ENCODE data around the gene PCYT2.

GRCh38 chr17:81884520-81884919 is 26.7 kb downstream of the PCYT2 start:
- no peak for TF ChIP-seq CTCF (IDR thresholded peaks at IDR 0.05; ENCODE audit: extremely low read depth in 1 of 2, insufficient read depth in 1 of 2, low read depth in 1 of 2, low read length in 2 of 2)
- TF ChIP-seq POLR2A (IDR thresholded peaks at IDR 0.05; ENCODE audit: low read depth, low read length) = no peak
- no peak for TF ChIP-seq POLR2AphosphoS5 (IDR thresholded peaks at IDR 0.05; ENCODE audit: insufficient read depth, low read depth, low read length)
- TF ChIP-seq FOS (IDR thresholded peaks at IDR 0.05; ENCODE audit: borderline replicate concordance, insufficient read depth, low read length) = no peak
- TF ChIP-seq MAX (IDR thresholded peaks at IDR 0.05; ENCODE audit: insufficient read depth, insufficient read length) = no peak
- no peak for TF ChIP-seq JUN (IDR thresholded peaks at IDR 0.05; ENCODE audit: borderline replicate concordance, insufficient read depth, insufficient read length, low read depth)
- TF ChIP-seq EZH2 (IDR thresholded peaks at IDR 0.05; ENCODE audit: borderline replicate concordance, low read depth, low read length, severe bottlenecking) = no peak

Measured in endothelial cell of umbilical vein (primary cell).